HG02798 (cell line): ENCODE data around the gene FBXO10.

Experiments
- ATAC-seq: cut with Tn5 transposase; IDR thresholded peaks from one replicate; pipeline ENCODE4 v1.9.1; 2021; ENCODE audit warnings: mild to moderate bottlenecking; ENCODE audit not compliant: unreplicated experiment, poor library complexity

The FBXO10 gene

GRCh38 chr9:37593883-37594448 lies 17.8 kb upstream of the FBXO10 start:
- ATAC-seq, result no peak

- ATAC-seq, result peak; percentile 90
Observed at GRCh38 chr9:37592108-37592951, 16.1 kb upstream of the FBXO10 start, which contains the start of gene TOMM5. TOMM5 (minus strand) TSS chr9:37592597; CDS start chr9:37592532, 65 bp downstream.

GRCh38 chr9:37587521-37587920 lies 11.3 kb upstream of the FBXO10 start:
- ATAC-seq, result no peak

- no peak for ATAC-seq
Observed at GRCh38 chr9:37583522-37584121, 7.4 kb upstream of the FBXO10 start.

GRCh38 chr9:37582548-37583157 lies 6.5 kb upstream of the FBXO10 start:
- no peak for ATAC-seq

GRCh38 chr9:37575511-37575914 lies 667 bp downstream of the FBXO10 start:
- peak; percentile 45 for ATAC-seq

GRCh38 chr9:37575001-37575400 lies 1.2 kb downstream of the FBXO10 start:
- no peak for ATAC-seq

- ATAC-seq, result no peak
Observed at GRCh38 chr9:37574241-37574721, 1.9 kb downstream of the FBXO10 start.

GRCh38 chr9:37571282-37571681 lies 4.9 kb downstream of the FBXO10 start:
- ATAC-seq, result no peak

- no peak for ATAC-seq
Observed at GRCh38 chr9:37566716-37567115, 9.5 kb downstream of the FBXO10 start.

- ATAC-seq, result peak; percentile 84
Observed at GRCh38 chr9:37565661-37566618, 10.2 kb downstream of the FBXO10 start.

GRCh38 chr9:37564916-37565315 lies 11.3 kb downstream of the FBXO10 start:
- ATAC-seq, result no peak

GRCh38 chr9:37563806-37564513 lies 12.2 kb downstream of the FBXO10 start:
- no peak for ATAC-seq

GRCh38 chr9:37562826-37563225 lies 13.4 kb downstream of the FBXO10 start:
- ATAC-seq, result no peak

- ATAC-seq, result no peak
Observed at GRCh38 chr9:37561682-37562081, 14.5 kb downstream of the FBXO10 start.

- ATAC-seq, result no peak
Observed at GRCh38 chr9:37559855-37560592, 16.2 kb downstream of the FBXO10 start.

- ATAC-seq, result no peak
Observed at GRCh38 chr9:37559125-37559524, 17.1 kb downstream of the FBXO10 start.

- ATAC-seq, result no peak
Observed at GRCh38 chr9:37555786-37556185, 20.4 kb downstream of the FBXO10 start.
